Vagina (tissue), 2 donors: ENCODE data around the gene CFDP1. TPM values are rescaled to one million over a fixed set of nuclear protein-coding genes. Genes with fewer than 3 reads are reported as not detected.

Experiments
- DNase-seq, 2 donors: peaks; one replicate each; pipeline ENCODE4 v3.0.0-alpha.2; 2017; ENCODE audit errors: extremely low spot score in 2 of 2
- H3K27ac ChIP-seq: fragments of 200-600 bp; sonication (generic); one replicate; pipeline ENCODE4 v1.5.1; 2019
- H3K27me3 ChIP-seq: fragments of 200-600 bp; sonication (generic); one replicate; pipeline ENCODE4 v1.5.1; 2019
- H3K36me3 ChIP-seq, 2 donors: fragments of 200-600 bp; sonication (generic); one replicate each; pipeline ENCODE4 v1.5.1; 2017 to 2019
- H3K4me1 ChIP-seq: fragments of 200-600 bp; sonication (generic); one replicate; pipeline ENCODE4 v1.5.1; 2019
- H3K4me3 ChIP-seq, 2 donors: fragments of 200-600 bp; sonication (generic); 1 replicate in 1 of 2; 2 replicates in 1 of 2; pipeline ENCODE4 v1.5.1; 2016 to 2019
- H3K9me3 ChIP-seq: fragments of 200-600 bp; sonication (generic); one replicate; pipeline ENCODE4 v1.5.1; 2019
- POLR2A ChIP-seq, 2 donors: fragments of 450-650 bp; IDR thresholded peaks; one replicate each; pipeline ENCODE4 v1.6.1; 2017; ENCODE audit warnings: antibody characterized with exemption in 2 of 2, mild to moderate bottlenecking in 2 of 2, moderate library complexity in 2 of 2
- POLR2AphosphoS5 ChIP-seq, 2 donors: sonication (generic); formaldehyde crosslinking; IDR thresholded peaks; one replicate each; pipeline ENCODE4 v1.9.0; 2017; ENCODE audit warnings: antibody characterized with exemption in 2 of 2, mild to moderate bottlenecking in 2 of 2, low read depth in 1 of 2; ENCODE audit not compliant: insufficient read depth in 1 of 2
- intact Hi-C: fragments of 100-400 bp; cut with DNase I; formaldehyde crosslinking; loops from one replicate; pipeline ENCODE4 v1.15.1; 2023
- total RNA-seq: library from RNA; depleted of rRNA; stranded (reverse); fragments of >200 nt; gene quantifications from one replicate; pipeline ENCODE4 v1.2.3, GENCODE V29; 2016
- TF ChIP-seq, protein P1 (sequence below), 3 experiments: fragments of 450-650 bp in 2 of 3; fragments of 200-600 bp in 1 of 3; sonication (generic) in 1 of 3; IDR thresholded peaks; one replicate each; pipeline ENCODE4 v1.5.1; 2017 to 2019; ENCODE audit warnings: antibody characterized with exemption in 3 of 3, mild to moderate bottlenecking in 2 of 3, moderate library complexity in 2 of 3

CFDP1 gene
- total RNA-seq, 1 donor from 2014 or later = 45.7 TPM

DNA sequence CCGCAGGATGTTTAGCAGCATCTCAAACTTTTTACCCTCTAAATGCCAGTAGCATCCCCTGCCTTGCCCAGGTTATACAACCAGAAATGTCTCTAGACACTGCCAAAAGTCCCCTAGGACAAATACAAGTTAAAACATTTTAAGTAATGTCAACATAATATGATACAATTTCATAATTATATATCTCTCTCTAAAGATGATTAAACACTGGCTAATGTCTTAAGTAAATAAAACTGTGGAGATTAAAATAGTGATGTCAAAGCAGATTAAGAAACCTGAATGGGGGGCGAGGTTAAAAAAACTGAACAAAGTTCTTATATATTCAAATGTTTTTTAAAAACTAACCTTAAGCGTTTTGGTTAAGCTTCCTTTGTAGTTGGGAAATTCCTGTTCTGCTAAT is 62.1 kb downstream of the CFDP1 start:
- intact Hi-C loops = no loop called here
- Histone ChIP-seq H3K4me3 (no peak overlapping the region), H3K4me1 (peaks cover 14% of the 10 kb centered on the region), H3K9me3 (no peaks in the 10 kb centered on the region), H3K27me3 (no peaks in the 10 kb centered on the region), H3K36me3 (no peaks in the 10 kb centered on the region), H3K27ac (no peak overlapping the region)
- no peak for DNase-seq
- TF ChIP-seq, protein P1, sequence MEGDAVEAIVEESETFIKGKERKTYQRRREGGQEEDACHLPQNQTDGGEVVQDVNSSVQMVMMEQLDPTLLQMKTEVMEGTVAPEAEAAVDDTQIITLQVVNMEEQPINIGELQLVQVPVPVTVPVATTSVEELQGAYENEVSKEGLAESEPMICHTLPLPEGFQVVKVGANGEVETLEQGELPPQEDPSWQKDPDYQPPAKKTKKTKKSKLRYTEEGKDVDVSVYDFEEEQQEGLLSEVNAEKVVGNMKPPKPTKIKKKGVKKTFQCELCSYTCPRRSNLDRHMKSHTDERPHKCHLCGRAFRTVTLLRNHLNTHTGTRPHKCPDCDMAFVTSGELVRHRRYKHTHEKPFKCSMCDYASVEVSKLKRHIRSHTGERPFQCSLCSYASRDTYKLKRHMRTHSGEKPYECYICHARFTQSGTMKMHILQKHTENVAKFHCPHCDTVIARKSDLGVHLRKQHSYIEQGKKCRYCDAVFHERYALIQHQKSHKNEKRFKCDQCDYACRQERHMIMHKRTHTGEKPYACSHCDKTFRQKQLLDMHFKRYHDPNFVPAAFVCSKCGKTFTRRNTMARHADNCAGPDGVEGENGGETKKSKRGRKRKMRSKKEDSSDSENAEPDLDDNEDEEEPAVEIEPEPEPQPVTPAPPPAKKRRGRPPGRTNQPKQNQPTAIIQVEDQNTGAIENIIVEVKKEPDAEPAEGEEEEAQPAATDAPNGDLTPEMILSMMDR (IDR thresholded peaks at IDR 0.05) = no peak
- no peak for TF ChIP-seq POLR2AphosphoS5 (IDR thresholded peaks at IDR 0.05; ENCODE audit: insufficient read depth in 1 of 2, low read depth in 1 of 2)
- TF ChIP-seq POLR2A (IDR thresholded peaks at IDR 0.05) = no peak

DNA sequence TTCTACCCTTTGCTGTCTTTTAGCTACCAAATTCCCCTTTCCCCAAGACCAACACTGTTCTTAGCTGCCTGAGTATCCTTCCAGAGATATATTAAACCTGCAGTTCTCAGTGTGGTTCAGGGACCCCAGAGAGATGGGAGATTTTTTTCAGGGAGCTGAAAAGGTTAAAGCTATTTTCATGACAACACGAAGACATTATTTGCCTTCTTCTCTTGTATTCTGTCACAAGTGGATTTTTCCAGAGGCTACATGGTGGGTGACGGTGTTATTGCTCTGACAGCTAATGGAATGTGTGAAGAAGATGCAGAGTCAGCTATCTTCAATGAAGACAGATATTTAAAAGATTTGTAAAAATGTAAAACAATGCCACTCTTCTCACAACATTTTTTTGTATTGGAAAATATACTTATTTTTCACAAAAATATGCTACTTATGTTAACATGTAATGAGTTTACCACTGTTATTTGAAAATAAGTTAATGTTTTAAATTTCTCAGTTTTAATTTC is 69.0 kb downstream of the CFDP1 start:
- no peak for TF ChIP-seq POLR2A (IDR thresholded peaks at IDR 0.05)
- Histone ChIP-seq H3K36me3 (peaks cover 0 to 3% of the 10 kb centered on the region in 2 donors), H3K9me3 (no peaks in the 10 kb centered on the region), H3K27ac (no peak overlapping the region), H3K27me3 (no peaks in the 10 kb centered on the region), H3K4me3 (no peak overlapping the region), H3K4me1 (no peaks in the 10 kb centered on the region)
- intact Hi-C loops = no loop called here
- no peak for DNase-seq

DNA sequence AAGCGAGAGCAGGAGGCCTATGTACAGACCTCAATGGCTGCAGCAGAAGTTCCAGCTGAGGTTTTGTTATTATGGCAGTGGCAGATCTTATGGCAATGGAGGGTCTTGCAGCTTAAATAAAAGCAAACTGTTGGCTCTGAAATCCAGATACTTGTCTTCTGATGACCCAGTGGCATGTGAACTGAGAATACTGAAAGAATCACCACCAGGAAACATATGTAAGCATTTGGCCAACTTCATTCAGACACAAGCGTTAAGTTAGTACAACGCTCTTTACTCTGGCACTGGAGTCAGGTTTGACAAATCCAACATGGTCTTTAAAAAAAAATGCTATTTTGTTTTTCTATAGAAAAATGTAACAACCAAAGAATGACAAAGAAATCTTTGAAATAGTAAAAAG is 70.5 kb downstream of the CFDP1 start:
- intact Hi-C loops = no loop called here
- TF ChIP-seq, protein P1 (IDR thresholded peaks at IDR 0.05) = no peak
- TF ChIP-seq POLR2A (IDR thresholded peaks at IDR 0.05) (no peak), POLR2AphosphoS5 (IDR thresholded peaks at IDR 0.05; ENCODE audit: insufficient read depth in 1 of 2, low read depth in 1 of 2) (no peak)
- no peak overlapping the region for H3K4me3 ChIP-seq

DNA sequence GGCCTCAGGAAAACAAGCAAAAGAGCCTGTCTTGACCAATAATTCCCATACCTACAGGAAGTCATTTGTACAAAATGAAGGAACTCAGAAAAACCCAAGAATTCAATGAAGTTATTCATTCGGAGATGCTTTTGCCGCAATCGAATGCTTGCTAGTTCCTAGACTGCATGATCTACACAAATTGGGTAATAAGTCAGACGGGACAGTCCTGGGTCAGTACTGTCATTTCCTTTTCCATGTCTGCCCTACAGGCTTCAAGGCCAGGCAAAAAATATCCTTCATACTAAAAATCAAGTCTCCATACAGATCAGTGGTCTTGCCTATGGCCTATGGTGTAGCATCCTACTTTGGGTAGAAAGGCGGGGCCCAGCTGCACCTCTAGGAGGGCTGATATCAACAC is 71.4 kb downstream of the CFDP1 start:
- H3K4me1 ChIP-seq = no peaks in the 10 kb centered on the region
- H3K4me3 ChIP-seq = no peak overlapping the region
- TF ChIP-seq POLR2A (IDR thresholded peaks at IDR 0.05) (no peak), POLR2AphosphoS5 (IDR thresholded peaks at IDR 0.05; ENCODE audit: insufficient read depth in 1 of 2, low read depth in 1 of 2) (no peak)
- TF ChIP-seq, protein P1 (IDR thresholded peaks at IDR 0.05) = no peak
- H3K27ac ChIP-seq = no peak overlapping the region
- no peak for DNase-seq
- no peaks in the 10 kb centered on the region for H3K9me3 ChIP-seq
- intact Hi-C loops = no loop called here
- H3K36me3 ChIP-seq = peaks cover 0 to 3% of the 10 kb centered on the region in 2 donors
- H3K27me3 ChIP-seq = no peaks in the 10 kb centered on the region

More for the DNA sequence above, 70.5 kb downstream of the CFDP1 start:
- Histone ChIP-seq H3K36me3 (peaks cover 0 to 3% of the 10 kb centered on the region in 2 donors), H3K27me3 (no peaks in the 10 kb centered on the region), H3K27ac (no peak overlapping the region), H3K9me3 (no peaks in the 10 kb centered on the region), H3K4me1 (no peaks in the 10 kb centered on the region)
- DNase-seq = no peak

DNA sequence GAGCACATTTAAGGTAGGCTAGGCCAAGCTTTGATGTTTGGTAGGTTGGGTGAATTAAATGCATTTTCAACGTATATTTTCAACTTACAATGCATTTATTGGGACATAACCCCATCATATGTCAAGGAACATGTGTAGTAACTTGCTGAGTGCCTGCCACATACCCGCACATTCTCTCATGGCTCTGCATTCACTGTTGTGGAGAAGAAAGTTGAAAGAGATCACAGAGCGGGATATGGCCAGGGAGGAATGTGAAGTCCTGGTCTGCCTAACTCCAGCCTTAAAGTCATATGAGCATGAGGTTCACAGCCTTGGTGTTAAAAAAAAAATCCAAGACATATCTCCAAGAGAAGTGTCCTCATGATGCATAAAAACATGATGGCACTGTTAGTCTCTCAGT is 79.1 kb downstream of the CFDP1 start:
- H3K4me3 ChIP-seq = no peak overlapping the region
- intact Hi-C loops = no loop called here
- no peak for DNase-seq
- peaks cover 7% of the 10 kb centered on the region for H3K4me1 ChIP-seq
- no peak for TF ChIP-seq POLR2A (IDR thresholded peaks at IDR 0.05)
- TF ChIP-seq, protein P1 (IDR thresholded peaks at IDR 0.05) = no peak
- TF ChIP-seq POLR2AphosphoS5 (IDR thresholded peaks at IDR 0.05; ENCODE audit: insufficient read depth in 1 of 2, low read depth in 1 of 2) = no peak
- no peak overlapping the region for H3K27ac ChIP-seq
- H3K27me3 ChIP-seq = no peaks in the 10 kb centered on the region
- no peaks in the 10 kb centered on the region for H3K9me3 ChIP-seq
- H3K36me3 ChIP-seq = no peaks in the 10 kb centered on the region
